Activated naive CD4-positive, alpha-beta T cell treated with anti-CD3 and anti-CD28 coated beads, Interleukin-2, amount 10 ng/mL, durations not matched to agents 5 hours and 36 hours (primary cell): Measurements from ENCODE around the gene TMEM41A. TPM values are rescaled to one million over a fixed set of nuclear protein-coding genes. Genes with fewer than 3 reads are reported as not detected.

Experiments used
- total RNA-seq, 2 experiments: library from RNA; stranded (reverse); gene quantifications; one replicate each; pipeline ENCODE4 v1.2.3, GENCODE V29; 2021

The TMEM41A gene
- 10 to 100 TPM; 19.9 to 22.5 TPM for total RNA-seq

DNA sequence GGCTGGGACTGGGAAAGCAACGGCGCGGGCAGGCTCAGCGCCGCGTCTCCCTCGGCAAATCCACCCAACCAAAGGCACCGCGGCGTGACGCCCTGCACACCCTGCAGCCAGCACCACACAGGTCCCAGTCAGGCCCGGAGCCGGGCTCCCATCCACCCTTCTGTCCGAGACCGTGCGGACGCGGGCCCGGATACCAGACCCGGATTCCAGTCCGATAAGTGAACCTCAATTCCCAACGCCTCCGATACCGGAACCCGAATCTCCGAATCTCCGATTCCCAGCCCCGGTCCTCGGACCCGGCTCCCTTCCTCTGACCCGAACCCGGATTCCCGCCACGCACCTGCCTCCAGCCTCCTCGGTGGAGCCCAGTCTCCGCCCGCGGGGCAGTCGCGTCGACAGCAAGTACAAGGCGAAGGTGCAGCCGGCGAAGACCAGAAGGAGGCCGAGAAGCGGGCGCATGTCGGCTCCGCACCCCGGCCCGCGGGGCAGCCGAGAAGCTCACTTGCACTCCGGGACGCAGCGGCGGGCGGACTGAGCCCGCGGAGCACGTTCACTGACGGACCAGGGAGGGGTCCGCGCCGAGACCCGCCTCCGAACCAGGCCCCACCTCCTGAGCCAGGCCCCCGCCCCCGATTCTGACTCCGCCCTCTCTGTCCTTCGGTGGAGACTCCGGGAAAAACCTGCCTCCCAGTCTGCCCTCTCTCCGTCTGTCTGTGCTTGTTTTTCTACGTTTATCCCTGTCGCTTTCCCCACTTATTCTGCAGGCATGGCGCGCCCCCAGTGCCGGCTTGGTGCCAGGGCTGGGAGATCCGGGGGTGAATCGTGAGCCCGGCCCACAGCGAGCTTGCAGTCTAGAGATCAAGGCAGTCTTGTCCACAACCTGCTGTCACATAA is at the start of gene TMEM41A:
Gene TMEM41A (minus strand): TSS at position 533 of the 894 bp plus-strand sequence. CDS start 74 bp downstream, at position 459.

Other genes with a start within 250 kb of the TMEM41A start
- gene EHHADH, start 245.0 kb downstream of the TMEM41A start, total RNA-seq, result 1 to 10 TPM; 2.0 to 2.1 TPM
- 10 to 100 TPM; 11.2 to 12.1 TPM for gene MAP3K13, start 135.9 kb downstream of the TMEM41A start, total RNA-seq
- gene LIPH, start 53.6 kb upstream of the TMEM41A start, total RNA-seq, result not detected
- 10 to 100 TPM; 27.5 to 29.2 TPM for gene SENP2, start 87.3 kb upstream of the TMEM41A start, total RNA-seq